K562 (cell line): ENCODE measurements around the gene MTG1. TPM values are rescaled to one million over a fixed set of nuclear protein-coding genes. Genes with fewer than 3 reads are reported as not detected.

Experiments used
- BMI1 ChIP-seq: fragments of 150-350 bp; IDR thresholded peaks from 2 replicates; pipeline ENCODE4 v1.6.1; 2014; ENCODE audit warnings: low read length
- CBFA2T2 ChIP-seq: fragments of 450-650 bp; conservative IDR thresholded peaks from 2 replicates; pipeline ENCODE4 v1.6.1; 2017; ENCODE audit warnings: mild to moderate bottlenecking
- ERF ChIP-seq: fragments of 450-650 bp; formaldehyde crosslinking; IDR thresholded peaks from 2 replicates; pipeline ENCODE4 v1.4.0; 2020; ENCODE audit warnings: mild to moderate bottlenecking, mixed read lengths
- FOXK2 ChIP-seq, 2 experiments: fragments of 450-650 bp; IDR thresholded peaks in 1 of 2; conservative IDR thresholded peaks in 1 of 2; 2 replicates each; pipeline ENCODE4 v1.6.1; 2016; ENCODE audit warnings: low read depth in 2 of 2, mild to moderate bottlenecking in 1 of 2
- OTX1 ChIP-seq: fragments of 450-650 bp; formaldehyde crosslinking; IDR thresholded peaks from 2 replicates; pipeline ENCODE4 v1.4.0; 2022; ENCODE audit warnings: mild to moderate bottlenecking
- PHB2 ChIP-seq: fragments of 450-650 bp; IDR thresholded peaks from 2 replicates; pipeline ENCODE4 v1.6.1; 2017; ENCODE audit warnings: low read depth
- SAP30 ChIP-seq: fragments of 200-600 bp; sonication (generic); IDR thresholded peaks from 2 replicates; pipeline ENCODE4 v1.6.1; 2012; ENCODE audit warnings: borderline replicate concordance, low read depth, mild to moderate bottlenecking, moderate library complexity, low read length, control low read depth, inconsistent platforms; ENCODE audit not compliant: insufficient read depth, poor library complexity, severe bottlenecking
- SMAD2 ChIP-seq: fragments of 150-350 bp; IDR thresholded peaks from 2 replicates; pipeline ENCODE4 v1.6.1; 2014; ENCODE audit warnings: low read depth, mild to moderate bottlenecking, low read length
- SMAD4 ChIP-seq: fragments of 250-450 bp; sonication (Bioruptor Pico); conservative IDR thresholded peaks from 2 replicates; pipeline ENCODE4 v1.8.0; 2021; ENCODE audit warnings: inconsistent platforms, mild to moderate bottlenecking, moderate library complexity
- ZC3H11A ChIP-seq: IDR thresholded peaks from 2 replicates; pipeline ENCODE4 v1.6.1; 2012; ENCODE audit warnings: low read depth, low read length, improper control_type of control experiment
- ZNF133 ChIP-seq: fragments of 250-450 bp; sonication (Bioruptor Pico); IDR thresholded peaks from 2 replicates; pipeline ENCODE4 v1.4.0; 2020; ENCODE audit warnings: mild to moderate bottlenecking
- polyA plus RNA-seq, 8 experiments: library from polyadenylated mRNA; depleted of rRNA in 4 of 8; stranded (reverse) in 5 of 8; unstranded in 3 of 8; fragments of >200 nt; fragmentation: Nextera tagmentation in 2 of 8; fragmentation: Illumina TruSeq in 1 of 8; extraction: Ambion mirVana in 2 of 8; extraction: Trizol in 1 of 8; gene quantifications; 2 replicates each; pipeline versions ENCODE4 v1.2.1 to v1.2.3, GENCODE V29; 2011 to 2014; ENCODE audit warnings: inconsistent platforms in 1 of 8, missing spikeins in 1 of 8
- total RNA-seq, 7 experiments: library from RNA; depleted of rRNA in 6 of 7; stranded (reverse); fragments of >200 nt in 6 of 7; fragmentation: Illumina TruSeq in 2 of 7; extraction: Trizol in 2 of 7; gene quantifications; 2 replicates each; pipeline versions ENCODE4 v1.2.1 to v1.2.3, GENCODE V29; 2011 to 2021; ENCODE audit warnings: low replicate concordance in 1 of 7
- TF ChIP-seq, protein P1 (sequence below): fragments of 450-650 bp; IDR thresholded peaks from 2 replicates; pipeline ENCODE4 v1.6.1; 2016; ENCODE audit warnings: mild to moderate bottlenecking, moderate library complexity
- TF ChIP-seq, protein P2 (sequence below): fragments of 450-650 bp; formaldehyde crosslinking; IDR thresholded peaks from 2 replicates; pipeline ENCODE4 v1.4.0; 2020; ENCODE audit warnings: mild to moderate bottlenecking, mixed read lengths
- TF ChIP-seq, protein P3 (sequence below): fragments of 250-450 bp; sonication (Bioruptor Pico); IDR thresholded peaks from 2 replicates; pipeline ENCODE4 v1.8.0; 2021; ENCODE audit warnings: moderate library complexity, mild to moderate bottlenecking, inconsistent platforms

The MTG1 gene
- total and polyA plus RNA-seq, 9 of the 15 experiments (the other 6 are each of a cell fraction or from before 2014, with no cell fraction given): 2.8 to 28.2 (median 15.4) TPM

DNA sequence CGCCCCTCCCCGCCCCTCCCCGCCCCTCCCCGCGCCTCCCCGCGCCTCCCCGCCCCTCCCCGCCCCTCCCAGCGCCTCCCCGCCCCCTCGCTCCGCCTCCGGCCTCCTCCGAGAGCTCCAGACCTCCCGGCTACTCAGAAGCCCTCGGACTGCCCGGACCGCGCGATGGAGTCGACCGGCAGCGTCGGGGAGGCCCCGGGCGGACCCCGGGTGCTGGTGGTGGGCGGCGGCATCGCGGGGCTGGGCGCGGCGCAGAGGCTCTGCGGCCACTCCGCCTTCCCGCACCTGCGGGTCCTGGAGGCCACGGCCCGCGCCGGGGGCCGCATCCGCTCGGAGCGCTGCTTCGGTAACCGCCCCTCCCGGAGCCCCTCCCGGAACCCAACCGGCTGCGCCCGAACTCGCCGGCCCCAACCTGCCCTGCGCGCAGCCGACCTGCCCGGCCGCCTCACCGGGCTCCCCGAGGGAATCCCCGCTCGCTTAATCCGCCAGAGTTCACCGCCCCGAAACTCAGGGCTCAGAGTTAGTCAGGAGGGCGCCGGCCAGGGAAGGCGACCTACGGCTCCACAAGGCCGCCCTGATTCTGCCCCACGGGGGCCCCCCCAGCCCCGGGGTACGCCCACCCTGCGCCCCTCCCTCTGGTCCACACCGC lies 14.7 kb upstream of the MTG1 start, which contains the start of gene PAOX (continued):
- TF ChIP-seq, protein P1, sequence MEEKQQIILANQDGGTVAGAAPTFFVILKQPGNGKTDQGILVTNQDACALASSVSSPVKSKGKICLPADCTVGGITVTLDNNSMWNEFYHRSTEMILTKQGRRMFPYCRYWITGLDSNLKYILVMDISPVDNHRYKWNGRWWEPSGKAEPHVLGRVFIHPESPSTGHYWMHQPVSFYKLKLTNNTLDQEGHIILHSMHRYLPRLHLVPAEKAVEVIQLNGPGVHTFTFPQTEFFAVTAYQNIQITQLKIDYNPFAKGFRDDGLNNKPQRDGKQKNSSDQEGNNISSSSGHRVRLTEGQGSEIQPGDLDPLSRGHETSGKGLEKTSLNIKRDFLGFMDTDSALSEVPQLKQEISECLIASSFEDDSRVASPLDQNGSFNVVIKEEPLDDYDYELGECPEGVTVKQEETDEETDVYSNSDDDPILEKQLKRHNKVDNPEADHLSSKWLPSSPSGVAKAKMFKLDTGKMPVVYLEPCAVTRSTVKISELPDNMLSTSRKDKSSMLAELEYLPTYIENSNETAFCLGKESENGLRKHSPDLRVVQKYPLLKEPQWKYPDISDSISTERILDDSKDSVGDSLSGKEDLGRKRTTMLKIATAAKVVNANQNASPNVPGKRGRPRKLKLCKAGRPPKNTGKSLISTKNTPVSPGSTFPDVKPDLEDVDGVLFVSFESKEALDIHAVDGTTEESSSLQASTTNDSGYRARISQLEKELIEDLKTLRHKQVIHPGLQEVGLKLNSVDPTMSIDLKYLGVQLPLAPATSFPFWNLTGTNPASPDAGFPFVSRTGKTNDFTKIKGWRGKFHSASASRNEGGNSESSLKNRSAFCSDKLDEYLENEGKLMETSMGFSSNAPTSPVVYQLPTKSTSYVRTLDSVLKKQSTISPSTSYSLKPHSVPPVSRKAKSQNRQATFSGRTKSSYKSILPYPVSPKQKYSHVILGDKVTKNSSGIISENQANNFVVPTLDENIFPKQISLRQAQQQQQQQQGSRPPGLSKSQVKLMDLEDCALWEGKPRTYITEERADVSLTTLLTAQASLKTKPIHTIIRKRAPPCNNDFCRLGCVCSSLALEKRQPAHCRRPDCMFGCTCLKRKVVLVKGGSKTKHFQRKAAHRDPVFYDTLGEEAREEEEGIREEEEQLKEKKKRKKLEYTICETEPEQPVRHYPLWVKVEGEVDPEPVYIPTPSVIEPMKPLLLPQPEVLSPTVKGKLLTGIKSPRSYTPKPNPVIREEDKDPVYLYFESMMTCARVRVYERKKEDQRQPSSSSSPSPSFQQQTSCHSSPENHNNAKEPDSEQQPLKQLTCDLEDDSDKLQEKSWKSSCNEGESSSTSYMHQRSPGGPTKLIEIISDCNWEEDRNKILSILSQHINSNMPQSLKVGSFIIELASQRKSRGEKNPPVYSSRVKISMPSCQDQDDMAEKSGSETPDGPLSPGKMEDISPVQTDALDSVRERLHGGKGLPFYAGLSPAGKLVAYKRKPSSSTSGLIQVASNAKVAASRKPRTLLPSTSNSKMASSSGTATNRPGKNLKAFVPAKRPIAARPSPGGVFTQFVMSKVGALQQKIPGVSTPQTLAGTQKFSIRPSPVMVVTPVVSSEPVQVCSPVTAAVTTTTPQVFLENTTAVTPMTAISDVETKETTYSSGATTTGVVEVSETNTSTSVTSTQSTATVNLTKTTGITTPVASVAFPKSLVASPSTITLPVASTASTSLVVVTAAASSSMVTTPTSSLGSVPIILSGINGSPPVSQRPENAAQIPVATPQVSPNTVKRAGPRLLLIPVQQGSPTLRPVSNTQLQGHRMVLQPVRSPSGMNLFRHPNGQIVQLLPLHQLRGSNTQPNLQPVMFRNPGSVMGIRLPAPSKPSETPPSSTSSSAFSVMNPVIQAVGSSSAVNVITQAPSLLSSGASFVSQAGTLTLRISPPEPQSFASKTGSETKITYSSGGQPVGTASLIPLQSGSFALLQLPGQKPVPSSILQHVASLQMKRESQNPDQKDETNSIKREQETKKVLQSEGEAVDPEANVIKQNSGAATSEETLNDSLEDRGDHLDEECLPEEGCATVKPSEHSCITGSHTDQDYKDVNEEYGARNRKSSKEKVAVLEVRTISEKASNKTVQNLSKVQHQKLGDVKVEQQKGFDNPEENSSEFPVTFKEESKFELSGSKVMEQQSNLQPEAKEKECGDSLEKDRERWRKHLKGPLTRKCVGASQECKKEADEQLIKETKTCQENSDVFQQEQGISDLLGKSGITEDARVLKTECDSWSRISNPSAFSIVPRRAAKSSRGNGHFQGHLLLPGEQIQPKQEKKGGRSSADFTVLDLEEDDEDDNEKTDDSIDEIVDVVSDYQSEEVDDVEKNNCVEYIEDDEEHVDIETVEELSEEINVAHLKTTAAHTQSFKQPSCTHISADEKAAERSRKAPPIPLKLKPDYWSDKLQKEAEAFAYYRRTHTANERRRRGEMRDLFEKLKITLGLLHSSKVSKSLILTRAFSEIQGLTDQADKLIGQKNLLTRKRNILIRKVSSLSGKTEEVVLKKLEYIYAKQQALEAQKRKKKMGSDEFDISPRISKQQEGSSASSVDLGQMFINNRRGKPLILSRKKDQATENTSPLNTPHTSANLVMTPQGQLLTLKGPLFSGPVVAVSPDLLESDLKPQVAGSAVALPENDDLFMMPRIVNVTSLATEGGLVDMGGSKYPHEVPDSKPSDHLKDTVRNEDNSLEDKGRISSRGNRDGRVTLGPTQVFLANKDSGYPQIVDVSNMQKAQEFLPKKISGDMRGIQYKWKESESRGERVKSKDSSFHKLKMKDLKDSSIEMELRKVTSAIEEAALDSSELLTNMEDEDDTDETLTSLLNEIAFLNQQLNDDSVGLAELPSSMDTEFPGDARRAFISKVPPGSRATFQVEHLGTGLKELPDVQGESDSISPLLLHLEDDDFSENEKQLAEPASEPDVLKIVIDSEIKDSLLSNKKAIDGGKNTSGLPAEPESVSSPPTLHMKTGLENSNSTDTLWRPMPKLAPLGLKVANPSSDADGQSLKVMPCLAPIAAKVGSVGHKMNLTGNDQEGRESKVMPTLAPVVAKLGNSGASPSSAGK: no peak
- TF ChIP-seq FOXK2 (conservative IDR thresholded peaks at IDR 0.05 in 1 of 2, IDR thresholded peaks at IDR 0.05 in 1 of 2; ENCODE audit: low read depth in 2 of 2) (no peak), PHB2 (no peak), ZNF133 (no peak), OTX1 (CRISPR knock-in tag) (no peak), SMAD4 (no peak), CBFA2T2 (no peak), SMAD2 (no peak), ZC3H11A (no peak), SAP30 (no peak), ERF (CRISPR knock-in tag) (no peak), BMI1 (no peak)
- TF ChIP-seq, protein P2, sequence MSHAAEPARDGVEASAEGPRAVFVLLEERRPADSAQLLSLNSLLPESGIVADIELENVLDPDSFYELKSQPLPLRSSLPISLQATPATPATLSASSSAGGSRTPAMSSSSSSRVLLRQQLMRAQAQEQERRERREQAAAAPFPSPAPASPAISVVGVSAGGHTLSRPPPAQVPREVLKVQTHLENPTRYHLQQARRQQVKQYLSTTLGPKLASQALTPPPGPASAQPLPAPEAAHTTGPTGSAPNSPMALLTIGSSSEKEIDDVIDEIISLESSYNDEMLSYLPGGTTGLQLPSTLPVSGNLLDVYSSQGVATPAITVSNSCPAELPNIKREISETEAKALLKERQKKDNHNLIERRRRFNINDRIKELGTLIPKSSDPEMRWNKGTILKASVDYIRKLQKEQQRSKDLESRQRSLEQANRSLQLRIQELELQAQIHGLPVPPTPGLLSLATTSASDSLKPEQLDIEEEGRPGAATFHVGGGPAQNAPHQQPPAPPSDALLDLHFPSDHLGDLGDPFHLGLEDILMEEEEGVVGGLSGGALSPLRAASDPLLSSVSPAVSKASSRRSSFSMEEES (CRISPR knock-in tag): no peak
- TF ChIP-seq, protein P3, sequence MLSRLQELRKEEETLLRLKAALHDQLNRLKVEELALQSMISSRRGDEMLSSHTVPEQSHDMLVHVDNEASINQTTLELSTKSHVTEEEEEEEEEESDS (CRISPR knock-in tag): no peak
